Measurements from ENCODE around the gene RICTOR. TPM values are rescaled to one million over a fixed set of nuclear protein-coding genes. Genes with fewer than 3 reads are reported as not detected.

RICTOR gene
- total RNA-seq, 1 donor from 2014 or later, result 42.2 TPM

DNA sequence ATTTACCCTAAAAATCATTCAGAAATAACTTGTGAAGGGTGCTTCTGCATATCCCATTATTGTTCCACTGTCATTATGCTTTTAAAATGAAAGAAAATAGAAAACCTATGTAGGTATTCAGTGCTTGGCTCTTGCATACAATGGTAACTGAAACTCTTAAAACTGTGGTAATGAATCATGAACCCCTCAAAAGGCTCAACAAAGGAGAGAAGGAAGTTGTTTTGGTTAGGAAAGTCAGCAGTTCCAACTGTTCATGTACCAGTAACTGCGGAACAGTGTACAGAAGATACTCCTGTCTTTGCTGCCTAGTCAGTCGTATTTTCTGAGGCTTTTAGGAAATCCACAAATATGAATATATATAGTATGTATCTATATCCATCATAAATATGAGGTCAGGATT, 132.3 kb downstream of the RICTOR start:
- H3K27me3 Mint-ChIP-seq, result no peaks in the 10 kb centered on the region
- peaks cover 8% of the 10 kb centered on the region for H3K36me3 Mint-ChIP-seq (ENCODE audit: insufficient read depth)
- TF ChIP-seq, protein P1, sequence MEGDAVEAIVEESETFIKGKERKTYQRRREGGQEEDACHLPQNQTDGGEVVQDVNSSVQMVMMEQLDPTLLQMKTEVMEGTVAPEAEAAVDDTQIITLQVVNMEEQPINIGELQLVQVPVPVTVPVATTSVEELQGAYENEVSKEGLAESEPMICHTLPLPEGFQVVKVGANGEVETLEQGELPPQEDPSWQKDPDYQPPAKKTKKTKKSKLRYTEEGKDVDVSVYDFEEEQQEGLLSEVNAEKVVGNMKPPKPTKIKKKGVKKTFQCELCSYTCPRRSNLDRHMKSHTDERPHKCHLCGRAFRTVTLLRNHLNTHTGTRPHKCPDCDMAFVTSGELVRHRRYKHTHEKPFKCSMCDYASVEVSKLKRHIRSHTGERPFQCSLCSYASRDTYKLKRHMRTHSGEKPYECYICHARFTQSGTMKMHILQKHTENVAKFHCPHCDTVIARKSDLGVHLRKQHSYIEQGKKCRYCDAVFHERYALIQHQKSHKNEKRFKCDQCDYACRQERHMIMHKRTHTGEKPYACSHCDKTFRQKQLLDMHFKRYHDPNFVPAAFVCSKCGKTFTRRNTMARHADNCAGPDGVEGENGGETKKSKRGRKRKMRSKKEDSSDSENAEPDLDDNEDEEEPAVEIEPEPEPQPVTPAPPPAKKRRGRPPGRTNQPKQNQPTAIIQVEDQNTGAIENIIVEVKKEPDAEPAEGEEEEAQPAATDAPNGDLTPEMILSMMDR (IDR thresholded peaks at IDR 0.05; ENCODE audit: unreplicated experiment), result no peak
- no peaks in the 10 kb centered on the region for H3K9me3 Mint-ChIP-seq (ENCODE audit: low read depth)
- DNase-seq (ENCODE audit: low spot score, unreplicated experiment), result no peak
- no peak overlapping the region for H3K4me3 Mint-ChIP-seq (ENCODE audit: low read depth)
- no peak overlapping the region for H3K27ac Mint-ChIP-seq
- no peaks in the 10 kb centered on the region for H3K4me1 Mint-ChIP-seq (ENCODE audit: low read depth)

DNA sequence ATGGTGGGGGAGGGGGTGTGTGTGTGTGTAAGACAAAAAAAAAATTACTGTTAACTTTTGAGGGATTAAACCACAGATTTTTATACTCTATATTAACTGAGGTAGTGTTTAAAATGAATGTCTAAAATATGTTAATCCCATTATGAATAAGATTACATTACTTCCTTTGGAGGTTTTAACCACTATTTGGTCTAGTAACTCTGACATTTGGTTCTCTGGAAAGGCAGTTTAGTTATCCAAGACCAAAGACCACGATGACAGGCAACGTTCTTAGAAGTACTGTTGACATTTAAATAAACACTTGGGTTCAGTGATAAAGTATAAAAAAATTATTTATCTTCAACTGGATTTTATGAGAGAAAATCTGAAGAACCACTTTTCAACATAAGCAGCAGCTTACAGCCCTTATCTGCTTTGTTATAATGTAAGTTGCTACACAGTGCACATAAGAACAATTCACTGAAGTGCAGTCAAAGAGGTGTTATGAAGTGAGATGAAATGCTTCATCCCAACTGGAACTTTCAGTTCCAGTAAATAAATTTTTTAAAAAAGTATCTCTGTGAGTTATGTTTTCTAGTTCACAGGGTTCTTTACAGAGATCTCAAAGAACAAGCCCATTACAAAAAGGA, 133.9 kb downstream of the RICTOR start:
- DNase-seq (ENCODE audit: low spot score, unreplicated experiment), result no peak
- Mint-ChIP-seq H3K4me3 (ENCODE audit: low read depth) (no peak overlapping the region), H3K27me3 (no peaks in the 10 kb centered on the region), H3K36me3 (ENCODE audit: insufficient read depth) (peaks cover 10% of the 10 kb centered on the region), H3K9me3 (ENCODE audit: low read depth) (no peaks in the 10 kb centered on the region), H3K4me1 (ENCODE audit: low read depth) (no peaks in the 10 kb centered on the region), H3K27ac (no peak overlapping the region)
- TF ChIP-seq, protein P1 (IDR thresholded peaks at IDR 0.05; ENCODE audit: unreplicated experiment), result no peak

DNA sequence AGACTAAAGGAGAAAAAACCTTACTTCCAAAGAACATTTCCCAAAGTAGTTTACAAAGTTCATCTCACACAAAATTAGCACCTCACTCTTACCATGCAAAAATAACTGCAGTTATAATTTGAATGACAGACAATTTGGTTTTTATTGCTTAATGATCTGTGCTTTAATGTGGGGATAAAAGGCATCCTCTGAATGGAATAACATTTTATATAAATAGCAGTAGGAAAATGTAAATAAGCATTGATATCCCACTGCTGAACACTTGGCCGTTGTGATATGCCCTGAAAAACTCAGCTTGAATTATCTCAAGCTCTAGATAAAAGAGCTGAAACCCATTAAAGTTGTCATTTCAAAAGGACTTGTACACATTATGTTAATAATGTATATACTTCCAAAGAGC, 135.2 kb downstream of the RICTOR start:
- Mint-ChIP-seq H3K4me3 (ENCODE audit: low read depth) (no peak overlapping the region), H3K27ac (no peak overlapping the region), H3K4me1 (ENCODE audit: low read depth) (no peaks in the 10 kb centered on the region), H3K9me3 (ENCODE audit: low read depth) (no peaks in the 10 kb centered on the region), H3K36me3 (ENCODE audit: insufficient read depth) (peaks cover 10% of the 10 kb centered on the region), H3K27me3 (no peaks in the 10 kb centered on the region)
- TF ChIP-seq, protein P1 (IDR thresholded peaks at IDR 0.05; ENCODE audit: unreplicated experiment), result no peak
- no peak for DNase-seq (ENCODE audit: low spot score, unreplicated experiment)

DNA sequence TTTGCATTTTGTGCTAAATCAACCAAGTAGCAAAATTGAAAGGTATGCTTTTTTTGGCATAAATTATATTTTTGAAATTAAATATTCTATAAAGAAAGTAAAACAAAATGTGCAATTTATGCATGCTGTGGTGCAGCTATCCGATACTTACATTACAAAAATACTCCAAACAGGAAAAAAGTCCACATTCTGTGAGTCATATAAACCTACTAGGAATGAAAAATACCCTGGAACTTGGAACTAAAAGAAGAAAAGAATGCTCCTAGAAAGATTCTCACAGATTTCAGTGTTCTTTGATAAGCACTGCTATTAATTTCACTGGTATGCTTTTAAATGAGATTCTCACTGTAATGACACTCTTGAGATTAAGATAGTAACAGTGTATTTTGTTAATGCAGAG, 135.8 kb downstream of the RICTOR start:
- Mint-ChIP-seq H3K27ac (no peak overlapping the region), H3K36me3 (ENCODE audit: insufficient read depth) (peaks cover 10% of the 10 kb centered on the region), H3K27me3 (no peaks in the 10 kb centered on the region), H3K4me1 (ENCODE audit: low read depth) (no peaks in the 10 kb centered on the region), H3K4me3 (ENCODE audit: low read depth) (no peak overlapping the region), H3K9me3 (ENCODE audit: low read depth) (no peaks in the 10 kb centered on the region)
- TF ChIP-seq, protein P1 (IDR thresholded peaks at IDR 0.05; ENCODE audit: unreplicated experiment), result no peak
- DNase-seq (ENCODE audit: low spot score, unreplicated experiment), result no peak

DNA sequence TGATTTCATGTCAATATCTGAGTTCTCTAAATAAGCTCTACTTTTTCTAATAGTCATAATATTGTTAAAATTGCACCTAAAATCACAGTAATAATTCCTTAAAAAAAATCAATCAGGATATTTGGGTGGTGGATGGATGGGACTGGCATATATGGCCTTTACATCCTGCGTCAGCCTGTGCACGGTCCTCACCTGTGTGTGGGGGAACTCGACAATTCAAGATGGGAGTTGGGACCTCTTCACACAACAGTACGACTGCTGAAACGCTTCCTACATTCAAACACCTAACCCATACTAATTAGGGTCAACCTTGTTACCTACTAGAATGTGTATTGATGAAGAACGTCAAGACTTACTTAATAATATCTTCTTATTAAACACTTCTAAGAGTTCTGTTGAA, 137.9 kb downstream of the RICTOR start:
- DNase-seq (ENCODE audit: low spot score, unreplicated experiment), result no peak
- H3K27ac Mint-ChIP-seq, result no peak overlapping the region
- H3K27me3 Mint-ChIP-seq, result no peaks in the 10 kb centered on the region
- H3K9me3 Mint-ChIP-seq (ENCODE audit: low read depth), result no peaks in the 10 kb centered on the region
- peaks cover 5% of the 10 kb centered on the region for H3K36me3 Mint-ChIP-seq (ENCODE audit: insufficient read depth)
- TF ChIP-seq, protein P1 (IDR thresholded peaks at IDR 0.05; ENCODE audit: unreplicated experiment), result no peak
- H3K4me1 Mint-ChIP-seq (ENCODE audit: low read depth), result no peaks in the 10 kb centered on the region
- no peak overlapping the region for H3K4me3 Mint-ChIP-seq (ENCODE audit: low read depth)

Data from progenitor cell of endocrine pancreas (in vitro differentiated cells).